Keratinocyte (primary cell): Measurements from ENCODE around the gene CNOT4. TPM values are rescaled to one million over a fixed set of nuclear protein-coding genes. Genes with fewer than 3 reads are reported as not detected.

Source experiments
- DNase-seq: peaks from one replicate; pipeline ENCODE4 v3.0.0-alpha.2; 2011; ENCODE audit warnings: low read depth, missing footprints, low spot score
- FAIRE-seq: peaks from 2 replicates; lab custom pipeline; 2011; peaks lifted over from hg19 to GRCh38; lab: Jason Lieb, UNC
- H2AFZ ChIP-seq: 2 replicates; pipeline ENCODE4 v1.6.0; 2012; ENCODE audit warnings: low read length, control low read depth, inconsistent platforms; ENCODE audit not compliant: control insufficient read depth
- H3K27ac ChIP-seq: 2 replicates; pipeline ENCODE4 v1.5.1; 2011; ENCODE audit warnings: low read length; ENCODE audit not compliant: control insufficient read depth, insufficient read depth
- H3K27me3 ChIP-seq: 3 replicates; pipeline ENCODE4 v1.6.0; 2011; ENCODE audit warnings: low read length; ENCODE audit not compliant: control insufficient read depth, insufficient read depth; ENCODE audit errors: extremely low read depth
- H3K36me3 ChIP-seq, 2 experiments: 2 replicates in 1 of 2; 3 replicates in 1 of 2; pipeline ENCODE4 v1.5.1; 2011; ENCODE audit warnings: low read length in 2 of 2, mild to moderate bottlenecking in 1 of 2; ENCODE audit not compliant: control insufficient read depth in 2 of 2, insufficient read depth in 2 of 2; ENCODE audit errors: extremely low read depth in 1 of 2
- H3K4me1 ChIP-seq: 3 replicates; pipeline ENCODE4 v1.5.1; 2011; ENCODE audit warnings: low read length; ENCODE audit not compliant: control insufficient read depth, insufficient read depth; ENCODE audit errors: extremely low read depth
- H3K4me2 ChIP-seq: 3 replicates; pipeline ENCODE4 v1.6.0; 2011; ENCODE audit warnings: low read depth, low read length; ENCODE audit not compliant: control insufficient read depth, insufficient read depth; ENCODE audit errors: extremely low read depth
- H3K4me3 ChIP-seq, 3 experiments: fragments of 200-600 bp in 1 of 3; sonication (generic) in 1 of 3; 2 replicates in 2 of 3; 3 replicates in 1 of 3; pipeline ENCODE4 v1.5.1; 2011 to 2016; ENCODE audit warnings: low read length in 3 of 3, mild to moderate bottlenecking in 3 of 3, control low read depth in 2 of 3, inconsistent platforms in 1 of 3, low read depth in 1 of 3, mixed read lengths in 1 of 3, mixed run types in 1 of 3, moderate library complexity in 1 of 3; ENCODE audit not compliant: control insufficient read depth in 2 of 3, insufficient read depth in 2 of 3; ENCODE audit errors: extremely low read depth in 1 of 3
- H3K79me2 ChIP-seq: 2 replicates; pipeline ENCODE4 v1.6.0; 2012; ENCODE audit warnings: low read length; ENCODE audit not compliant: control insufficient read depth, insufficient read depth
- H3K9ac ChIP-seq: 3 replicates; pipeline ENCODE4 v1.6.0; 2011; ENCODE audit warnings: low read length; ENCODE audit not compliant: control insufficient read depth, insufficient read depth; ENCODE audit errors: extremely low read depth
- H3K9me1 ChIP-seq: 3 replicates; pipeline ENCODE4 v1.6.0; 2011; ENCODE audit warnings: low read length; ENCODE audit not compliant: control insufficient read depth, insufficient read depth; ENCODE audit errors: extremely low read depth
- H3K9me3 ChIP-seq: 2 replicates; pipeline ENCODE4 v1.5.1; 2012; ENCODE audit warnings: low read depth, low read length; ENCODE audit not compliant: control insufficient read depth
- H4K20me1 ChIP-seq: 3 replicates; pipeline ENCODE4 v1.6.0; 2011; ENCODE audit warnings: low read length; ENCODE audit not compliant: control insufficient read depth, insufficient read depth; ENCODE audit errors: extremely low read depth
- EZH2 ChIP-seq: IDR thresholded peaks from one replicate; pipeline ENCODE4 v1.6.1; 2012; ENCODE audit warnings: inconsistent platforms, mild to moderate bottlenecking, low read length, moderate library complexity
- dilution Hi-C: fragments of 300-500 bp; cut with MboI; formaldehyde crosslinking; loops from one replicate; pipeline ENCODE4 v1.7.0; 2020; ENCODE audit warnings: low sequenced_read_pairs; ENCODE audit not compliant: extremely low pct_ligation_motif_present
- polyA plus RNA-seq, 5 experiments: library from polyadenylated mRNA; depleted of rRNA in 3 of 5; stranded (reverse) in 3 of 5; stranded (forward) in 1 of 5; unstranded in 1 of 5; fragments of >200 nt; gene quantifications; 1 replicate in 1 of 5; 2 replicates in 3 of 5; 3 replicates in 1 of 5; pipeline versions ENCODE4 v1.2.1 to v1.2.3, GENCODE V29; 2011 to 2012; ENCODE audit warnings: missing spikeins in 2 of 5, low read depth in 1 of 5, low replicate concordance in 1 of 5
- TF ChIP-seq, protein P1 (sequence below), 3 experiments: IDR thresholded peaks in 1 of 3; conservative IDR thresholded peaks in 1 of 3; optimal IDR thresholded peaks in 1 of 3; 2 replicates in 2 of 3; 3 replicates in 1 of 3; pipeline versions ENCODE3 to v1.5.1; 2011; ENCODE audit warnings: low read length in 3 of 3, mild to moderate bottlenecking in 3 of 3, moderate library complexity in 2 of 3, control low read depth in 1 of 3, inconsistent platforms in 1 of 3; ENCODE audit not compliant: insufficient read depth in 2 of 3; ENCODE audit errors: extremely low read depth in 1 of 3

The CNOT4 gene
- polyA plus RNA-seq, 1 donor (not counting 4 experiments of a cell fraction or from before 2014, with no cell fraction given): 11.4 TPM

DNA sequence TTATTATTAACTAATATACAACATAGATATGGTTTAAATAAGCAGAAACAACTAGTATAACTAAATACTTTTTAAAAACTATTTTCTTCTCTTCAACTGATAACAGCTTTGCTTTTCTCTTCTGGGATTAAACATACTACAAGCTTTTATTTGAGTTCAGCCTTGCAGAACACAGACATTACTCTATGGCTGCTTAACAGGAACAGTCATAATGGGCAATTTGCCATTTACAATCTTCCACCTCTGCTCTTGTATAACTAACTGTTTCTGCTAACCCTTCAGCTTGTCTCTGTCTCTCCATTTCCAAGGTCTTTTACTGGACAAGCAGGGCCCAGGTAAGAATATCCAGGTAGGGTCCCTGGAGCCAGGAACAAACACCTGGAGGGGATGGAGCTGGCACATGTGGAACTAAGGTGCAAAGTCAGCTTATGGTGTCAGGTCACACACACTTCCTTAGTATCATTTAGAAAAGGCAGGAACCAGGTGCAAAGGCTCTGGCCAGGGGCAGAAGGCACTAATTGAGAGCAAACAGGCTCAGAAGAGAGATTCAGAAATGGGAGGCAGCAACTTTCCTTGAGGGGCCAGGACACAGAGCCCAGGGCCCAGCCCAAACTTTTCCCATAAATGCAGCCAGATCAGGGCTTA lies 183.1 kb downstream of the CNOT4 start:
- H3K27ac ChIP-seq: no peak overlapping the region
- H3K9me3 ChIP-seq: no peaks in the 10 kb centered on the region
- H3K36me3 ChIP-seq: no peaks in the 10 kb centered on the region
- H2AFZ ChIP-seq: no peak overlapping the region
- H3K79me2 ChIP-seq: no peaks in the 10 kb centered on the region
- H3K9ac ChIP-seq: no peak overlapping the region
- no peak overlapping the region for H3K4me3 ChIP-seq
- TF ChIP-seq EZH2: no peak
- TF ChIP-seq, protein P1, sequence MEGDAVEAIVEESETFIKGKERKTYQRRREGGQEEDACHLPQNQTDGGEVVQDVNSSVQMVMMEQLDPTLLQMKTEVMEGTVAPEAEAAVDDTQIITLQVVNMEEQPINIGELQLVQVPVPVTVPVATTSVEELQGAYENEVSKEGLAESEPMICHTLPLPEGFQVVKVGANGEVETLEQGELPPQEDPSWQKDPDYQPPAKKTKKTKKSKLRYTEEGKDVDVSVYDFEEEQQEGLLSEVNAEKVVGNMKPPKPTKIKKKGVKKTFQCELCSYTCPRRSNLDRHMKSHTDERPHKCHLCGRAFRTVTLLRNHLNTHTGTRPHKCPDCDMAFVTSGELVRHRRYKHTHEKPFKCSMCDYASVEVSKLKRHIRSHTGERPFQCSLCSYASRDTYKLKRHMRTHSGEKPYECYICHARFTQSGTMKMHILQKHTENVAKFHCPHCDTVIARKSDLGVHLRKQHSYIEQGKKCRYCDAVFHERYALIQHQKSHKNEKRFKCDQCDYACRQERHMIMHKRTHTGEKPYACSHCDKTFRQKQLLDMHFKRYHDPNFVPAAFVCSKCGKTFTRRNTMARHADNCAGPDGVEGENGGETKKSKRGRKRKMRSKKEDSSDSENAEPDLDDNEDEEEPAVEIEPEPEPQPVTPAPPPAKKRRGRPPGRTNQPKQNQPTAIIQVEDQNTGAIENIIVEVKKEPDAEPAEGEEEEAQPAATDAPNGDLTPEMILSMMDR (optimal IDR thresholded peaks at IDR 0.05 in 1 of 3, IDR thresholded peaks at IDR 0.05 in 1 of 3, conservative IDR thresholded peaks at IDR 0.05 in 1 of 3; ENCODE audit: extremely low read depth in 1 of 3, insufficient read depth in 2 of 3, low read length in 3 of 3): no peak
- no peaks in the 10 kb centered on the region for H4K20me1 ChIP-seq
- H3K4me2 ChIP-seq: no peak overlapping the region
- H3K4me1 ChIP-seq: no peaks in the 10 kb centered on the region
- DNase-seq (no peak), FAIRE-seq (no peak)
- H3K9me1 ChIP-seq: no peaks in the 10 kb centered on the region
- H3K27me3 ChIP-seq: no peaks in the 10 kb centered on the region
- dilution Hi-C loops: no loop called here

DNA sequence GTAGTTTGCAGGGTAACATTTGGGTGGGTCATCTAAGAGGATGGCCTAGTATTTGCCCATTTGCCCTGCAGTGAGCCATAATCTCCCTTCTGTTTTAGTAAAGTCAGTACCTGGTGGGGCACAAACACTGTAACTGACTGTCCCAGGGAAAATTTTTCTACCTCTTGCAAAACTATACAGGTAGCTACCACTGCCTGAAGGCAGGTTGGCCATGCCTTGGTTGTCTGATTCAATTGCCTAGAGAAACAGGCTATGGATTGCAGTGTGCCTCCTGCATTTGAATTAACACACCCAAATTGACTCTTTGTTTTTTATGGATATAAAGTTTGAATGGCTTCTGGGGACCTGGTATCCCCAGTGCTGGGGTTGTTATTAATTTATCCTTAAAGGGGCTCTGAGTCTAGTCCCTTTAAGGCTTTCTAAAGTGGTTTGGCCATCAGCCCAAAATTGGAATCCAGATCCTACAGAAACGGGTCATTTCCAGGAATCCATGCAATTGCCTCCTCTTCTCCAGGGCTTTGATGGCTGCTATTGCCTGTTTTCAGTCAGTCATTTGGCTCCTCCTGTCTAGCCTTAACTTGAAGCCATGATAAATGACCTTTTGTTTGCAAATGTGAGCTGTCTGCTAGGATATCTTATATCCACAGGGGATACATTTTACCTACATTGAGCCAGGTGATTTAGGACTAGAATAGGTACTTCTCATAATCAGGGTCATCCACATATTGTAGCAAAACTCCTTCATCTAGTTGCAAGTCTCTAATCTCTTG lies 187.1 kb downstream of the CNOT4 start:
- Histone ChIP-seq H3K79me2 (no peaks in the 10 kb centered on the region), H3K9me3 (no peaks in the 10 kb centered on the region), H3K9me1 (no peaks in the 10 kb centered on the region), H3K4me3 (no peak overlapping the region), H3K27me3 (no peaks in the 10 kb centered on the region), H3K36me3 (no peaks in the 10 kb centered on the region), H4K20me1 (no peaks in the 10 kb centered on the region), H3K4me2 (no peak overlapping the region), H3K27ac (no peak overlapping the region), H2AFZ (no peak overlapping the region), H3K9ac (no peak overlapping the region), H3K4me1 (peaks cover 10% of the 10 kb centered on the region)
- TF ChIP-seq, protein P1 (optimal IDR thresholded peaks at IDR 0.05 in 1 of 3, IDR thresholded peaks at IDR 0.05 in 1 of 3, conservative IDR thresholded peaks at IDR 0.05 in 1 of 3; ENCODE audit: extremely low read depth in 1 of 3, insufficient read depth in 2 of 3, low read length in 3 of 3): no peak
- DNase-seq: no peak
- FAIRE-seq: no peak
- dilution Hi-C loops: no loop called here
